Ureter (tissue), 1 donor: ENCODE data around the gene FREM1. TPM values are rescaled to one million over a fixed set of nuclear protein-coding genes. Genes with fewer than 3 reads are reported as not detected.

Experiments used
- DNase-seq: peaks from one replicate; pipeline ENCODE4 v3.0.0-alpha.2; 2020; ENCODE audit warnings: low spot score
- total RNA-seq: library from RNA; stranded (reverse); gene quantifications from one replicate; pipeline ENCODE4 v1.2.4, GENCODE V29; 2023
- donor health status: DM: yes; HTN: yes; CAD: no.

The FREM1 gene
- total RNA-seq, 1 donor from 2014 or later, result 17.5 TPM

- no peak for DNase-seq
These were observed 205.1 kb downstream of the FREM1 start for GRCh38 chr9:14705079-14705478.

- no peak for DNase-seq
These were observed 205.9 kb downstream of the FREM1 start for GRCh38 chr9:14704281-14704680.

GRCh38 chr9:14702200-14702720 lies 208.0 kb downstream of the FREM1 start:
- DNase-seq, result no peak

GRCh38 chr9:14693251-14693861 lies 216.9 kb downstream of the FREM1 start, which contains the start of gene ZDHHC21:
Gene ZDHHC21 (minus strand): TSS chr9:14693432. CDS start chr9:14674340, 19,092 bp downstream.
- DNase-seq, result peak; percentile 75

GRCh38 chr9:14692470-14693250 lies 217.6 kb downstream of the FREM1 start:
- DNase-seq, result peak; percentile 41

DNA sequence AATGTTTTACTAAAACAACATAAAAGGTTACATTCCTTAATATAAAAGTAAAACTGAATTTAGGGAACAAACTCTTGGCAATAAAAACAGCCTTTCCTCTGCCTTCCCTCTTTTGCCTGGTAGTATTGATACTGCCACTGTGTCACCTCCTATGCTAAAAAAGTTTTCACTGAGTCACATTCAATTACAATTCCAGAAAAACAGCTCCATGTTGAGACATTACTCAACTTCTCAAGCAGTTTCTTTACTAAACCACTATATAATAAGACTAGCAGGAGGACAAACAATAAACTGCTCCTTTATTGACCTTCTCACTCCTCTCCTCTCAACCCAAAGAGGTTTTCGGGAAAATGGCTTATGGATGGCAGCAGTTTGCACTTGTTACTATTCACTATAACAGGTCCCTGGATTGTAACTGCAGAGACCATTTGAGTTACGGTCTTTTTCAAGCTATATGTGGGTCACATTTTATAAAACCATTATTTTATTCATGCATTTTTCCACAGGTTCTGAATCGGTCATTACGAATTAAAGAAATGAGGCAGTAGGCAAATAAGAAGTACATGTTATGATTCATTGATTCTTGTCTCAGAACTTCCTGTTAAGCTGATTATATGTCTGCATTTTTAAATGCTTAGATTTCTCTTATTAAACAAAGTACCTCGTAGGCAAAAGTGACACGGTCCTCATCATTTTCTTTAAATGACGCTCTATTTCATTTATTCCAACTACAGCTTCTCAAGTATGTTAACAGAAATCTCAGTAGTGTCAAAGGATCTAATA lies 219.1 kb downstream of the FREM1 start:
- DNase-seq, result no peak

GRCh38 chr9:14687042-14687719 lies 223.0 kb downstream of the FREM1 start:
- no peak for DNase-seq

GRCh38 chr9:14686168-14686567 lies 224.1 kb downstream of the FREM1 start:
- no peak for DNase-seq

Other genes starting within 250 kb of the FREM1 start
- 21.7 TPM for gene ZDHHC21, start 217.0 kb downstream of the FREM1 start, total RNA-seq
- not detected for gene CER1, start 187.7 kb downstream of the FREM1 start, total RNA-seq